22Rv1 (cell line): Measurements from ENCODE around the gene EXTL1.

Source experiments
- CTCF ChIP-seq: fragments of 450-650 bp; IDR thresholded peaks from 2 replicates; pipeline ENCODE4 v1.5.1; 2017; ENCODE audit warnings: mild to moderate bottlenecking
- ZFX ChIP-seq: fragments of 450-650 bp; IDR thresholded peaks from 2 replicates; pipeline ENCODE4 v1.6.1; 2017; ENCODE audit warnings: antibody characterized with exemption, borderline replicate concordance

GRCh38 chr1:26022404-26022779, 817 bp downstream of the EXTL1 start:
- TF ChIP-seq CTCF: no peak
- no peak for TF ChIP-seq ZFX
